Hepatocyte (in vitro differentiated cells): ENCODE results near the gene RNF11. TPM values are rescaled to one million over a fixed set of nuclear protein-coding genes. Genes with fewer than 3 reads are reported as not detected.

Experiments used
- DNase-seq: peaks from one replicate; pipeline ENCODE4 v3.0.0-alpha.2; 2016; ENCODE audit warnings: low spot score
- H2AFZ ChIP-seq: fragments of 200-600 bp; sonication (generic); 2 replicates; pipeline ENCODE4 v1.6.0; 2016; ENCODE audit warnings: antibody characterized with exemption, mild to moderate bottlenecking
- H3K27ac ChIP-seq: fragments of 200-600 bp; sonication (generic); 2 replicates; pipeline ENCODE4 v1.5.1; 2016; ENCODE audit warnings: mild to moderate bottlenecking
- H3K27me3 ChIP-seq: fragments of 200-600 bp; sonication (generic); 2 replicates; pipeline ENCODE4 v1.6.1; 2016
- H3K36me3 ChIP-seq: fragments of 200-600 bp; sonication (generic); replicated peaks from 2 replicates; pipeline ENCODE4 v1.5.1; 2016; ENCODE audit warnings: low read depth; ENCODE audit not compliant: insufficient read depth
- H3K4me1 ChIP-seq: fragments of 200-600 bp; sonication (generic); 2 replicates; pipeline ENCODE4 v1.5.1; 2016; ENCODE audit warnings: mild to moderate bottlenecking, moderate library complexity; ENCODE audit not compliant: insufficient read depth
- H3K4me2 ChIP-seq: fragments of 200-600 bp; sonication (generic); 2 replicates; pipeline ENCODE4 v1.6.0; 2016
- H3K4me3 ChIP-seq: fragments of 200-600 bp; sonication (generic); 2 replicates; pipeline ENCODE4 v1.5.1; 2016; ENCODE audit warnings: mild to moderate bottlenecking
- H3K79me2 ChIP-seq: fragments of 200-600 bp; sonication (generic); 2 replicates; pipeline ENCODE4 v1.6.0; 2017; ENCODE audit warnings: mild to moderate bottlenecking
- H3K9me2 ChIP-seq: fragments of 200-600 bp; sonication (generic); replicated peaks from 2 replicates; pipeline ENCODE4 v1.6.0; 2017; ENCODE audit warnings: mild to moderate bottlenecking; ENCODE audit not compliant: insufficient read depth
- H3K9me3 ChIP-seq: fragments of 200-600 bp; sonication (generic); 2 replicates; pipeline ENCODE4 v1.5.1; 2016; ENCODE audit warnings: low read depth, mild to moderate bottlenecking
- H4K20me1 ChIP-seq: fragments of 200-600 bp; sonication (generic); 2 replicates; pipeline ENCODE4 v1.6.0; 2016; ENCODE audit warnings: mild to moderate bottlenecking; ENCODE audit not compliant: insufficient read depth, poor library complexity, severe bottlenecking
- EZH2 ChIP-seq: fragments of 200-600 bp; sonication (generic); IDR thresholded peaks from 2 replicates; pipeline ENCODE4 v1.6.1; 2016; ENCODE audit warnings: antibody characterized with exemption, mild to moderate bottlenecking, borderline replicate concordance
- EZH2phosphoT487 ChIP-seq: fragments of 200-600 bp; sonication (generic); IDR thresholded peaks from one replicate; pipeline ENCODE4 v1.6.1; 2018; ENCODE audit warnings: antibody characterized with exemption, mild to moderate bottlenecking, low read depth, moderate library complexity; ENCODE audit not compliant: unreplicated experiment, severe bottlenecking
- WGBS: methylation state at CpG from one replicate; pipeline ENCODE4 v1.1.6; 2016; ENCODE audit warnings: low lambda C conversion rate; ENCODE audit errors: missing lambda C conversion rate; 5-methylcytosine and 5-hydroxymethylcytosine counted together
- polyA plus RNA-seq: library from polyadenylated mRNA; unstranded; fragments of >200 nt; fragmentation: Nextera tagmentation; extraction: Ambion mirVana; gene quantifications from 2 replicates; pipeline ENCODE4 v1.2.1, GENCODE V29; 2016
- total RNA-seq: library from RNA; depleted of rRNA; stranded (reverse); fragments of >200 nt; gene quantifications from 2 replicates; pipeline ENCODE4 v1.2.3, GENCODE V29; 2014
- TF ChIP-seq, protein P1 (sequence below): fragments of 200-600 bp; sonication (generic); IDR thresholded peaks from 2 replicates; pipeline ENCODE4 v1.5.1; 2016; ENCODE audit warnings: antibody characterized with exemption, mild to moderate bottlenecking; ENCODE audit not compliant: poor library complexity

RNF11 gene
- total and polyA plus RNA-seq, 2 experiments from 2014 or later = 55.9 to 99.8 TPM

DNA sequence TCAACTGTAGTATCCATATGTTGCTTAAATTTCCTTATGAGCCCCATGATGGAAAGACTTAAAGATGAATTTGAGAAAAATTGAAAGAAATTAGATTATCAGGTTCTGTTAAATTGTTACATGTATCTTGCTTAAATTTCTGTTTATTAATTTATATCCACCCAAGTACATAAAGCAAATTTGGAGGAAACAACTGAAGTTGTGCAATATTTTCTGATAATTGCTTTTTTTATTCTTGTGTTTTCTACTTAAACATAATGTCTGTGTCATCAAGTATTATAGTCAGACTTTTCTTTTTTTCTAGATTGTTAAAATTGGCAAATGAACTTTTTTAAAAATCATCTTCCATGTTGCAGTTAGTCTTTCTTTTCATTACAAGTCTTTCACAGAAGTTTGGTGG, 36.8 kb downstream of the RNF11 start:
- H4K20me1 ChIP-seq = peaks cover 24% of the 10 kb centered on the region
- no peaks in the 10 kb centered on the region for H3K9me3 ChIP-seq
- no peak for DNase-seq
- H3K4me3 ChIP-seq = no peak overlapping the region
- no peak overlapping the region for H3K4me2 ChIP-seq
- no peak overlapping the region for H2AFZ ChIP-seq
- H3K4me1 ChIP-seq = no peaks in the 10 kb centered on the region
- H3K79me2 ChIP-seq = peaks cover 31% of the 10 kb centered on the region
- no peaks in the 10 kb centered on the region for H3K36me3 ChIP-seq
- TF ChIP-seq, protein P1, sequence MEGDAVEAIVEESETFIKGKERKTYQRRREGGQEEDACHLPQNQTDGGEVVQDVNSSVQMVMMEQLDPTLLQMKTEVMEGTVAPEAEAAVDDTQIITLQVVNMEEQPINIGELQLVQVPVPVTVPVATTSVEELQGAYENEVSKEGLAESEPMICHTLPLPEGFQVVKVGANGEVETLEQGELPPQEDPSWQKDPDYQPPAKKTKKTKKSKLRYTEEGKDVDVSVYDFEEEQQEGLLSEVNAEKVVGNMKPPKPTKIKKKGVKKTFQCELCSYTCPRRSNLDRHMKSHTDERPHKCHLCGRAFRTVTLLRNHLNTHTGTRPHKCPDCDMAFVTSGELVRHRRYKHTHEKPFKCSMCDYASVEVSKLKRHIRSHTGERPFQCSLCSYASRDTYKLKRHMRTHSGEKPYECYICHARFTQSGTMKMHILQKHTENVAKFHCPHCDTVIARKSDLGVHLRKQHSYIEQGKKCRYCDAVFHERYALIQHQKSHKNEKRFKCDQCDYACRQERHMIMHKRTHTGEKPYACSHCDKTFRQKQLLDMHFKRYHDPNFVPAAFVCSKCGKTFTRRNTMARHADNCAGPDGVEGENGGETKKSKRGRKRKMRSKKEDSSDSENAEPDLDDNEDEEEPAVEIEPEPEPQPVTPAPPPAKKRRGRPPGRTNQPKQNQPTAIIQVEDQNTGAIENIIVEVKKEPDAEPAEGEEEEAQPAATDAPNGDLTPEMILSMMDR = no peak
- TF ChIP-seq EZH2phosphoT487 (no peak), EZH2 (no peak)
- no peak overlapping the region for H3K27ac ChIP-seq
- no peaks in the 10 kb centered on the region for H3K9me2 ChIP-seq
- H3K27me3 ChIP-seq = no peaks in the 10 kb centered on the region

DNA sequence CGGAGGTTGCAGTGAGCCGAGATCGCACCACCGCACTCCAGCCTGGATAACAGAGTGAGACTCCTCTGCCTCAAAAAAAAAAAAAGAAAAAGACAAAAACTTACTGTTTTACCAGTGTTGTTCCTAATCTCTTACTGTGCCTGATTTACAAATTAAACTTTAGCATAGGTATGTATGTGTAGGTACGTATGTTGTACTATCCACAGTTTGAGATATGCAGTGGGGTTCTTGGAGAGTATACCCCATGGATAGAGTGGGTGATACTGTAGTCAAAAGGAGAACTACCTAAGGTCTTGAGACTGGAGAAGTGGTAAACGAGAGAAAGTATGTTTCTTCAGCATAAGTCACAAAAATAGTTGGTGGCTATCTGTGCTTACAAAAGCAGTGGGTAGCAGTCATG, 38.6 kb downstream of the RNF11 start:
- Histone ChIP-seq H3K27ac (no peak overlapping the region), H2AFZ (no peak overlapping the region), H3K36me3 (no peaks in the 10 kb centered on the region), H3K79me2 (peaks cover 13% of the 10 kb centered on the region), H3K4me3 (no peak overlapping the region), H3K27me3 (no peaks in the 10 kb centered on the region), H4K20me1 (peaks cover 7% of the 10 kb centered on the region), H3K9me2 (no peaks in the 10 kb centered on the region), H3K9me3 (no peaks in the 10 kb centered on the region), H3K4me1 (no peaks in the 10 kb centered on the region), H3K4me2 (no peak overlapping the region)
- TF ChIP-seq, protein P1 = no peak
- TF ChIP-seq EZH2 (no peak), EZH2phosphoT487 (no peak)
- WGBS = 96% methylated on average over 6 of the region's 6 CpGs
- no peak for DNase-seq

DNA sequence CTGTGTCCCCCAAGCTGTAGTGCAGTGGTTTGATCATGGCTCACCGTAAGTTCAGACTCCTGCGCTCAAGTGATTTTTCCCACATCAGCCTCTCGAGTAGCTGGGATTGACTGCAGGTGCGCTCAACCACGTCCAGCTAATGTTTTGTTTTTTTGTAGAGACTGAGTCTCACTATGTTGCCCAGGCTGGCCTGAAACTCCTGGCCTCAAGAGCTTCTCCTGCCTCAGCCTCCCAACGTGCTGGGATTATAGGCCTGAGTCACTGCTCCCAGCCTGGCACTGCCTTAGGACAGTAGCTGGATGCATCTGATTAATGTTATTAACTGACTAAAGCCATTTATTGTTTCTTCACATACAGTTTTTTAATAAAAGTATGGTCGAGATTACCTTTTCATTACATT, 40.2 kb downstream of the RNF11 start:
- 89% methylated on average over 7 of the region's 7 CpGs for WGBS
- no peak for DNase-seq
- no peak for TF ChIP-seq EZH2phosphoT487
- TF ChIP-seq EZH2 = no peak
- TF ChIP-seq, protein P1 = no peak

DNA sequence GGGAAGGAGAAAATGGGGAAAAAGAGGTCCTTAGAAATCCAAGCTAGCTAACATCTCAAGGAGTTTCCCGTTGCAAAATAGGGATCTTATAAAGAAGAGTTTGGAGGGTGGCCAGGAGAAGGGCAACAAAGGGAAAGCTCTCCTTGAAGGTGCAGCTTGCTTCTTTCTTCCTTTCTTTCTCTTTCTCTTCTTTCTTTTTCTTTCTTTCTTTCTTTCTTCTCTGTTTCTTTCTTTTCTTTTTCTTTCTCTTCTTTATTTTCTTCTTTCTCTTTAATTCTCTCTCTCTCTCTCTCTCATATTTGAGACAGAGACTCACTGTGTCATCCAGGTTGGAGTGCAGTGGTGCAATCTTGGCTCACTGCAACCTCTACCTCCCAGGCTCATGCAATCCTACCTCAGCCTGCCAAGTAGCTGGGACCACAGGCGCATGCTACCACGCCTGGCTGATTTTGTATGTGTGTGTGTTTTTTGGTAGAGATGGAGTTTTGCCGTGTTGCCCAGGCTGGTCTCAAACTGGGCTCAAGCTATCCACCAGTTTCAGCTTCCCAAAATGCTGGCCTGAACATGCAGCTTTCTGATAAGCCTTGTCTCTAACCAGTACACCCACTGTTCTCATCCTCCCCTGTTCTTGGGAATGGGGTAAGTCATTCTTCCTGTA, 44.4 kb downstream of the RNF11 start:
- H3K27ac ChIP-seq = no peak overlapping the region

More for the DNA sequence above, 40.2 kb downstream of the RNF11 start:
- Histone ChIP-seq H3K4me3 (no peak overlapping the region), H3K4me1 (no peaks in the 10 kb centered on the region), H3K36me3 (no peaks in the 10 kb centered on the region), H3K27me3 (no peaks in the 10 kb centered on the region), H3K27ac (no peak overlapping the region), H3K79me2 (peaks cover 6% of the 10 kb centered on the region), H3K9me2 (no peaks in the 10 kb centered on the region), H4K20me1 (peaks cover 5% of the 10 kb centered on the region), H3K9me3 (no peaks in the 10 kb centered on the region), H2AFZ (no peak overlapping the region), H3K4me2 (no peak overlapping the region)

More for the DNA sequence above, 44.4 kb downstream of the RNF11 start:
- Histone ChIP-seq H2AFZ (no peak overlapping the region), H3K36me3 (no peaks in the 10 kb centered on the region), H3K27me3 (no peaks in the 10 kb centered on the region), H3K4me1 (peaks cover 17% of the 10 kb centered on the region), H3K9me3 (no peaks in the 10 kb centered on the region), H3K4me3 (no peak overlapping the region), H4K20me1 (no peaks in the 10 kb centered on the region), H3K9me2 (no peaks in the 10 kb centered on the region), H3K4me2 (no peak overlapping the region), H3K79me2 (no peaks in the 10 kb centered on the region)
- 88% methylated on average over 4 of the region's 4 CpGs for WGBS
- TF ChIP-seq, protein P1 = no peak
- TF ChIP-seq EZH2phosphoT487 = no peak
- TF ChIP-seq EZH2 = no peak
- DNase-seq = no peak
